Activated T-cell treated with anti-CD3 and anti-CD28 coated beads for 24 hours (primary cell): ENCODE results near the gene ZNF593OS.
A peak's percentile ranks its signal among the peaks of the same experiment; 100 is the strongest.

Source experiments
- DNase-seq: peaks from one replicate; pipeline ENCODE4 v3.0.0-alpha.2; 2020; ENCODE audit warnings: low read depth

Gene ZNF593OS

GRCh38 chr1:26184086-26184485, 12.5 kb upstream of the ZNF593OS start:
- DNase-seq: no peak

GRCh38 chr1:26182383-26182696, 10.7 kb upstream of the ZNF593OS start:
- no peak for DNase-seq

- no peak for DNase-seq
These were observed 10.2 kb upstream of the ZNF593OS start for GRCh38 chr1:26181586-26182382.

- no peak for DNase-seq
These were observed 8.4 kb upstream of the ZNF593OS start for GRCh38 chr1:26180010-26180506.

GRCh38 chr1:26177182-26177684, 5.6 kb upstream of the ZNF593OS start, which contains the start of gene CNKSR1:
CNKSR1 (plus strand) TSS chr1:26177491; CDS start chr1:26177548, 57 bp downstream.
- no peak for DNase-seq

- no peak for DNase-seq
These were observed 3.7 kb upstream of the ZNF593OS start for GRCh38 chr1:26175346-26175745.

GRCh38 chr1:26170472-26170821, 1.2 kb downstream of the ZNF593OS start:
- no peak for DNase-seq

GRCh38 chr1:26169669-26170471, 1.8 kb downstream of the ZNF593OS start, which contains the start of gene ZNF593:
ZNF593 (plus strand) TSS chr1:26169908; CDS start chr1:26169984, 76 bp downstream.
- DNase-seq: peak; percentile 88

GRCh38 chr1:26169198-26169554, 2.5 kb downstream of the ZNF593OS start:
- no peak for DNase-seq

GRCh38 chr1:26168410-26169197, 3.0 kb downstream of the ZNF593OS start, which contains the start of gene C1orf232:
C1orf232 (minus strand) TSS chr1:26168963; CDS start chr1:26168499, 464 bp downstream.
- DNase-seq: no peak

- no peak for DNase-seq
These were observed 4.8 kb downstream of the ZNF593OS start for GRCh38 chr1:26166719-26167281.

- DNase-seq: no peak
These were observed 6.5 kb downstream of the ZNF593OS start for GRCh38 chr1:26164861-26165842.

GRCh38 chr1:26164036-26164860, 7.4 kb downstream of the ZNF593OS start:
- peak; percentile 30 for DNase-seq

- DNase-seq: no peak
These were observed 8.0 kb downstream of the ZNF593OS start for GRCh38 chr1:26163684-26164035.

- no peak for DNase-seq
These were observed 9.4 kb downstream of the ZNF593OS start for GRCh38 chr1:26162220-26162709.

GRCh38 chr1:26161415-26162219, 10.0 kb downstream of the ZNF593OS start:
- DNase-seq: peak; percentile 32

GRCh38 chr1:26160527-26161414, 10.9 kb downstream of the ZNF593OS start:
- no peak for DNase-seq

- DNase-seq: no peak
These were observed 11.9 kb downstream of the ZNF593OS start for GRCh38 chr1:26159743-26160039.
